GM12864 (cell line): ENCODE measurements around the gene NR2F1-AS1.

Source experiments
- DNase-seq: peaks from one replicate; pipeline ENCODE4 v3.0.0-alpha.2; 2011; ENCODE audit warnings: low read depth
- H3K4me3 ChIP-seq: 2 replicates; pipeline ENCODE4 v1.5.1; 2011; ENCODE audit warnings: mild to moderate bottlenecking, low read depth, low read length, control low read depth
- CTCF ChIP-seq: IDR thresholded peaks from 2 replicates; pipeline ENCODE4 v1.5.1; 2011; ENCODE audit warnings: low read depth, mild to moderate bottlenecking, moderate library complexity, low read length, control low read depth, inconsistent platforms; ENCODE audit errors: missing control alignments

NR2F1-AS1 gene

GRCh38 chr5:93608855-93609254, 27.8 kb upstream of the NR2F1-AS1 start:
- H3K4me3 ChIP-seq, result no peak overlapping the region
- DNase-seq, result no peak
- no peak for TF ChIP-seq CTCF

- TF ChIP-seq CTCF, result peak; percentile 60
- no peak for DNase-seq
- H3K4me3 ChIP-seq, result no peak overlapping the region
Measured at GRCh38 chr5:93607367-93608258, 26.6 kb upstream of the NR2F1-AS1 start.

GRCh38 chr5:93606382-93606752, 25.3 kb upstream of the NR2F1-AS1 start:
- no peak for TF ChIP-seq CTCF
- DNase-seq, result no peak
- H3K4me3 ChIP-seq, result no peak overlapping the region

GRCh38 chr5:93604644-93605515, 23.9 kb upstream of the NR2F1-AS1 start:
- no peak for DNase-seq
- TF ChIP-seq CTCF, result no peak
- H3K4me3 ChIP-seq, result no peak overlapping the region

GRCh38 chr5:93603793-93604643, 23.0 kb upstream of the NR2F1-AS1 start:
- DNase-seq, result no peak
- TF ChIP-seq CTCF, result no peak
- H3K4me3 ChIP-seq, result no peak overlapping the region

GRCh38 chr5:93603078-93603792, 22.2 kb upstream of the NR2F1-AS1 start:
- no peak for DNase-seq
- no peak for TF ChIP-seq CTCF
- no peak overlapping the region for H3K4me3 ChIP-seq
